Liver (tissue), 9 donors: ENCODE measurements around the gene PCCB. TPM values are rescaled to one million over a fixed set of nuclear protein-coding genes. Genes with fewer than 3 reads are reported as not detected.

Source experiments
- DNase-seq: peaks from one replicate; pipeline ENCODE4 v3.0.0-alpha.2; 2017; ENCODE audit warnings: low spot score
- H3K27ac ChIP-seq, 2 donors: one replicate each; pipeline ENCODE4 v1.7.0; 2013; ENCODE audit warnings: inconsistent platforms in 2 of 2, low read length in 2 of 2, control low read depth in 1 of 2, low read depth in 1 of 2, mild to moderate bottlenecking in 1 of 2
- H3K27me3 ChIP-seq, 4 donors: one replicate each; pipeline versions ENCODE4 v1.6.1 to v1.7.0; 2013; ENCODE audit warnings: low read length in 3 of 4, inconsistent platforms in 1 of 4, mild to moderate bottlenecking in 1 of 4, moderate library complexity in 1 of 4; ENCODE audit not compliant: control insufficient read depth in 4 of 4, insufficient read depth in 4 of 4
- H3K36me3 ChIP-seq, 4 donors: one replicate each; pipeline versions ENCODE4 v1.6.1 to v1.7.0; 2013; ENCODE audit warnings: low read length in 3 of 4, mild to moderate bottlenecking in 3 of 4, low read depth in 1 of 4, moderate library complexity in 1 of 4; ENCODE audit not compliant: control insufficient read depth in 4 of 4, insufficient read depth in 3 of 4
- H3K4me1 ChIP-seq, 4 donors: one replicate each; pipeline versions ENCODE4 v1.6.1 to v1.7.0; 2013; ENCODE audit warnings: low read length in 3 of 4, mild to moderate bottlenecking in 3 of 4, moderate library complexity in 1 of 4; ENCODE audit not compliant: control insufficient read depth in 4 of 4, insufficient read depth in 4 of 4
- H3K4me3 ChIP-seq, 3 donors: one replicate each; pipeline versions ENCODE4 v1.6.1 to v1.7.0; 2013; ENCODE audit warnings: low read length in 3 of 3, control low read depth in 1 of 3, low read depth in 1 of 3, mild to moderate bottlenecking in 1 of 3
- H3K9ac ChIP-seq, 2 donors: one replicate each; pipeline ENCODE4 v1.7.0; 2013; ENCODE audit warnings: low read length in 2 of 2, mild to moderate bottlenecking in 2 of 2, moderate library complexity in 2 of 2, control low read depth in 1 of 2, low read depth in 1 of 2
- H3K9me3 ChIP-seq, 4 donors: one replicate each; pipeline versions ENCODE4 v1.6.1 to v1.7.0; 2013; ENCODE audit warnings: low read length in 3 of 4; ENCODE audit not compliant: control insufficient read depth in 4 of 4
- ATF3 ChIP-seq: IDR thresholded peaks from 2 replicates; pipeline ENCODE4 v1.6.1; 2016; ENCODE audit warnings: antibody characterized with exemption
- CTCF ChIP-seq: fragments of 150-350 bp; IDR thresholded peaks from 2 replicates; pipeline ENCODE4 v1.5.1; 2017; ENCODE audit warnings: improper control_type of control experiment, low read depth, low read length; ENCODE audit not compliant: missing input control
- EGR1 ChIP-seq, 2 donors: IDR thresholded peaks; 2 replicates each; pipeline ENCODE4 v1.6.1; 2016 to 2018; ENCODE audit warnings: antibody characterized with exemption in 2 of 2, low read depth in 2 of 2
- FOXA1 ChIP-seq: IDR thresholded peaks from 2 replicates; pipeline ENCODE4 v1.6.1; 2016; ENCODE audit warnings: antibody characterized with exemption
- FOXA2 ChIP-seq: IDR thresholded peaks from 2 replicates; pipeline ENCODE4 v1.6.1; 2016; ENCODE audit warnings: antibody characterized with exemption
- GABPA ChIP-seq, 2 donors: IDR thresholded peaks in 1 of 2; conservative IDR thresholded peaks in 1 of 2; 2 replicates each; pipeline ENCODE4 v1.6.1; 2016; ENCODE audit warnings: antibody characterized with exemption in 2 of 2, mild to moderate bottlenecking in 1 of 2, moderate library complexity in 1 of 2
- HNF4A ChIP-seq, 2 donors: conservative IDR thresholded peaks; 2 replicates each; pipeline ENCODE4 v1.6.1; 2016; ENCODE audit warnings: antibody characterized with exemption in 2 of 2, mild to moderate bottlenecking in 2 of 2
- HNF4G ChIP-seq: IDR thresholded peaks from 2 replicates; pipeline ENCODE4 v1.6.1; 2016; ENCODE audit warnings: antibody characterized with exemption
- JUND ChIP-seq, 2 donors: IDR thresholded peaks; 2 replicates each; pipeline ENCODE4 v1.6.1; 2016; ENCODE audit warnings: antibody characterized with exemption in 2 of 2
- MAX ChIP-seq: IDR thresholded peaks from 2 replicates; pipeline ENCODE4 v1.6.1; 2016; ENCODE audit warnings: antibody characterized with exemption
- NR2F2 ChIP-seq: IDR thresholded peaks from 2 replicates; pipeline ENCODE4 v1.6.1; 2016; ENCODE audit warnings: antibody characterized with exemption
- RAD21 ChIP-seq, 2 donors: IDR thresholded peaks; 2 replicates each; pipeline ENCODE4 v1.6.1; 2016; ENCODE audit warnings: antibody characterized with exemption in 2 of 2, mild to moderate bottlenecking in 2 of 2
- REST ChIP-seq: IDR thresholded peaks from 2 replicates; pipeline ENCODE4 v1.6.1; 2016; ENCODE audit warnings: antibody characterized with exemption, mild to moderate bottlenecking
- RXRA ChIP-seq, 2 donors: IDR thresholded peaks; 2 replicates each; pipeline ENCODE4 v1.6.1; 2017 to 2018; ENCODE audit warnings: antibody characterized with exemption in 2 of 2, mild to moderate bottlenecking in 1 of 2
- SP1 ChIP-seq: IDR thresholded peaks from 2 replicates; pipeline ENCODE4 v1.6.1; 2018; ENCODE audit warnings: antibody characterized with exemption, mild to moderate bottlenecking
- TAF1 ChIP-seq: conservative IDR thresholded peaks from 2 replicates; pipeline ENCODE4 v1.6.1; 2016; ENCODE audit warnings: antibody characterized with exemption, mild to moderate bottlenecking
- YY1 ChIP-seq: IDR thresholded peaks from 2 replicates; pipeline ENCODE4 v1.6.1; 2016; ENCODE audit warnings: antibody characterized with exemption, mild to moderate bottlenecking
- whole genome bisulfite sequencing: extraction: QIAGEN DNeasy Blood & Tissue Kit; methylation state at CpG from one replicate; pipeline ENCODE4 v1.1.7; 2013; 5-methylcytosine and 5-hydroxymethylcytosine counted together
- polyA plus RNA-seq, 2 donors: library from polyadenylated mRNA; stranded (reverse) in 1 of 2; unstranded in 1 of 2; fragments of 200-250 nt in 1 of 2; fragments of >200 nt in 1 of 2; fragmentation: Nextera tagmentation in 1 of 2; extraction: Ambion mirVana in 1 of 2; gene quantifications; one replicate each; pipeline versions ENCODE4 v1.2.1 to v1.2.3, GENCODE V29; 2013 to 2015
- total RNA-seq, 2 donors: library from RNA; depleted of rRNA; stranded (reverse); fragments of >200 nt; gene quantifications; one replicate each; pipeline ENCODE4 v1.2.3, GENCODE V29; 2014
- donor health status: healthy.
- donor health status: healthy.
- donor health status: healthy.
- donor health status: healthy.
- donor health status: healthy.

Gene PCCB
- total and polyA plus RNA-seq, 4 donors = 72.8 to 120 (median 95.0) TPM

- no peaks in the 10 kb centered on the region for H3K4me1 ChIP-seq
- peaks cover 5 to 16% (median 10%) of the 10 kb centered on the region in 4 donors for H3K36me3 ChIP-seq
- DNase-seq = no peak
- TF ChIP-seq HNF4A (conservative IDR thresholded peaks at IDR 0.05) (no peak), JUND (IDR thresholded peaks at IDR 0.05) (no peak), TAF1 (no peak), FOXA1 (no peak), MAX (no peak), FOXA2 (no peak), CTCF (peak; percentile 31), YY1 (no peak), ATF3 (no peak), RAD21 (IDR thresholded peaks at IDR 0.05) (peak; percentile 61 to 79), EGR1 (IDR thresholded peaks at IDR 0.05; ENCODE audit: low read depth in 2 of 2) (no peak), HNF4G (no peak), GABPA (IDR thresholded peaks at IDR 0.05 in 1 of 2, conservative IDR thresholded peaks at IDR 0.05 in 1 of 2) (no peak), RXRA (IDR thresholded peaks at IDR 0.05) (no peak), REST (no peak), SP1 (no peak)
- H3K9ac ChIP-seq = no peak overlapping the region
- peaks cover 0 to 3% (median 1%) of the 10 kb centered on the region in 4 donors for H3K9me3 ChIP-seq
- 92% methylated on average over 1 of the region's 1 CpG for WGBS
- no peak overlapping the region for H3K4me3 ChIP-seq
- H3K27ac ChIP-seq = no peak overlapping the region
- no peaks in the 10 kb centered on the region for H3K27me3 ChIP-seq
These were observed 55.7 kb downstream of the PCCB start for GRCh38 chr3:136305879-136306278.

- DNase-seq = no peak
- Histone ChIP-seq H3K4me1 (no peaks in the 10 kb centered on the region), H3K4me3 (no peak overlapping the region), H3K9ac (no peak overlapping the region), H3K27ac (no peak overlapping the region), H3K27me3 (no peaks in the 10 kb centered on the region), H3K9me3 (peaks cover 0 to 3% (median 0%) of the 10 kb centered on the region in 4 donors), H3K36me3 (peaks cover 0 to 5% (median 0%) of the 10 kb centered on the region in 4 donors)
- TF ChIP-seq CTCF (no peak), RXRA (IDR thresholded peaks at IDR 0.05) (no peak), SP1 (no peak), YY1 (no peak), REST (no peak), RAD21 (IDR thresholded peaks at IDR 0.05) (no peak), JUND (IDR thresholded peaks at IDR 0.05) (no peak), EGR1 (IDR thresholded peaks at IDR 0.05; ENCODE audit: low read depth in 2 of 2) (no peak), HNF4G (no peak), GABPA (IDR thresholded peaks at IDR 0.05 in 1 of 2, conservative IDR thresholded peaks at IDR 0.05 in 1 of 2) (no peak), MAX (no peak), FOXA2 (no peak), ATF3 (no peak), FOXA1 (no peak), NR2F2 (no peak)
- WGBS = 96% methylated on average over 2 of the region's 2 CpGs
These were observed 61.1 kb downstream of the PCCB start for GRCh38 chr3:136311261-136311660.
